ENCODE measurements around the gene GSC2. TPM values are rescaled to one million over a fixed set of nuclear protein-coding genes. Genes with fewer than 3 reads are reported as not detected.

GSC2 gene
- total RNA-seq, 2 experiments from 2014 or later: not detected

GRCh38 chr22:19113429-19113828 is 36.7 kb downstream of the GSC2 start:
- ATAC-seq (no peak), DNase-seq (no peak)
- Mint-ChIP-seq H3K4me3 (no peak overlapping the region), H3K9me3 (no peaks in the 10 kb centered on the region), H3K27ac (no peak overlapping the region), H3K4me1 (ENCODE audit: low read depth) (peaks cover 73% of the 10 kb centered on the region), H3K27me3 (no peaks in the 10 kb centered on the region), H3K36me3 (ENCODE audit: low read depth) (peaks cover 5% of the 10 kb centered on the region)
- ChIA-PET POLR2A (no interaction called here), CTCF (no interaction called here)
- TF ChIP-seq, protein P1, sequence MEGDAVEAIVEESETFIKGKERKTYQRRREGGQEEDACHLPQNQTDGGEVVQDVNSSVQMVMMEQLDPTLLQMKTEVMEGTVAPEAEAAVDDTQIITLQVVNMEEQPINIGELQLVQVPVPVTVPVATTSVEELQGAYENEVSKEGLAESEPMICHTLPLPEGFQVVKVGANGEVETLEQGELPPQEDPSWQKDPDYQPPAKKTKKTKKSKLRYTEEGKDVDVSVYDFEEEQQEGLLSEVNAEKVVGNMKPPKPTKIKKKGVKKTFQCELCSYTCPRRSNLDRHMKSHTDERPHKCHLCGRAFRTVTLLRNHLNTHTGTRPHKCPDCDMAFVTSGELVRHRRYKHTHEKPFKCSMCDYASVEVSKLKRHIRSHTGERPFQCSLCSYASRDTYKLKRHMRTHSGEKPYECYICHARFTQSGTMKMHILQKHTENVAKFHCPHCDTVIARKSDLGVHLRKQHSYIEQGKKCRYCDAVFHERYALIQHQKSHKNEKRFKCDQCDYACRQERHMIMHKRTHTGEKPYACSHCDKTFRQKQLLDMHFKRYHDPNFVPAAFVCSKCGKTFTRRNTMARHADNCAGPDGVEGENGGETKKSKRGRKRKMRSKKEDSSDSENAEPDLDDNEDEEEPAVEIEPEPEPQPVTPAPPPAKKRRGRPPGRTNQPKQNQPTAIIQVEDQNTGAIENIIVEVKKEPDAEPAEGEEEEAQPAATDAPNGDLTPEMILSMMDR (IDR thresholded peaks at IDR 0.05): no peak
- intact Hi-C loops (cut with micrococcal nuclease): no loop called here

DNA sequence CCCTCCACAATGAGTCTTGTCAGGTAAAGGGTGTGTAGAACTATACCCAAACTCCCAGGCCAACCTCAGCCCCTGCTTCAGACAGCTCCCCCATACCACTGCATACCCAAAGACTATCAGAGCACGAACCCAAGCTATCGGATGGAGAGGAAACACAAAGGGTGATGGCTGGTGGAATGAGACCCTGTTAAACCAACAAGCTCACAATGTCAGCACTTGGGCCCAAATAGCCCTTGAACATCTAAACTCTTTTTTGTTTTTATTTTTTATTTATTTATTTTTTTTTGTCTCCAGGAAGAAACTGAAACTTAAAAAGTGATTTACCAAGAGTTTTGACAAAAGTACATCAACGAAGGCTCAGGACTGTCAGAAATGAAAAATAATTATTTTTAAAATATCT is 38.5 kb downstream of the GSC2 start:
- DNase-seq: no peak
- ATAC-seq: no peak
- ChIA-PET CTCF (interaction anchor here (1.6 to 1.8 kb wide), 2 partner anchors 13 to 33 kb away, joined by 4 to 8 read pairs; partner anchors contain the start of gene ESS2), POLR2A (interaction anchor here (0.8 to 2.7 kb wide), 2 partner anchors 10 to 14 kb away, joined by 3 to 17 read pairs; partner anchors contain the start of gene DGCR2)
- no peaks in the 10 kb centered on the region for H3K9me3 Mint-ChIP-seq
- TF ChIP-seq, protein P1 (IDR thresholded peaks at IDR 0.05): no peak
- intact Hi-C loops (cut with micrococcal nuclease): no loop called here
- H3K4me1 Mint-ChIP-seq (ENCODE audit: low read depth): peaks cover 73% of the 10 kb centered on the region
- H3K27ac Mint-ChIP-seq: peak overlapping the region; percentile 85
- H3K4me3 Mint-ChIP-seq: no peak overlapping the region
- peaks cover 5% of the 10 kb centered on the region for H3K36me3 Mint-ChIP-seq (ENCODE audit: low read depth)
- no peaks in the 10 kb centered on the region for H3K27me3 Mint-ChIP-seq

GRCh38 chr22:19111140-19111539 is 39.0 kb downstream of the GSC2 start:
- Mint-ChIP-seq H3K4me3 (no peak overlapping the region), H3K4me1 (ENCODE audit: low read depth) (peaks cover 73% of the 10 kb centered on the region), H3K36me3 (ENCODE audit: low read depth) (peaks cover 5% of the 10 kb centered on the region), H3K27me3 (no peaks in the 10 kb centered on the region), H3K27ac (peak overlapping the region; percentile 85), H3K9me3 (no peaks in the 10 kb centered on the region)
- ATAC-seq (no peak), DNase-seq (no peak)
- ChIA-PET POLR2A (interaction anchor here (0.8 to 2.7 kb wide), 3 partner anchors 8 to 13 kb away, joined by 3 to 17 read pairs (median 4); partner anchors contain the start of gene DGCR2), CTCF (interaction anchor here (1.0 to 1.8 kb wide), 3 partner anchors 11 to 33 kb away, joined by 3 to 8 read pairs (median 4); partner anchors contain the start of genes DGCR2 and ESS2)
- TF ChIP-seq, protein P1 (IDR thresholded peaks at IDR 0.05): no peak
- intact Hi-C loops (cut with micrococcal nuclease): no loop called here

DNA sequence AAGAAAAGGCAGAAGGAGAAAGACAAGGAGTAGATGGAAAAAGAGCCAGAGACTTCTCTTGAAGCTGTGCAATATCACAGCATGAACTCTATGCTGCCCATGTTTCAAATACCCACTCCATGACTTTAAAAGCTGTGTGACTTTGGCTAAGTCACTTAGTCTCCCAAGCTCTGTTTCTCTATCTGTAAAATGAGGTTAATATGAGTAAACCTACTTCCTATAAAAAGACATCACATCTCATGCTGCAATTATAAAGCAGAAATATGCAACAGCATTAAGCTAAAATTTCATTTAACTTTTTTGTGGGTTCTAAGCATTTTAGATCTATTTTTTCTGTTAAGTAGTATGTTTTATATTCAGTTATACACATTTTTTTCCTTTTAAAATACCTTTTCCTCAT is 39.4 kb downstream of the GSC2 start:
- H3K36me3 Mint-ChIP-seq (ENCODE audit: low read depth): peaks cover 5% of the 10 kb centered on the region
- intact Hi-C loops (cut with micrococcal nuclease): no loop called here
- TF ChIP-seq, protein P1 (IDR thresholded peaks at IDR 0.05): no peak
- ChIA-PET POLR2A (interaction anchor here (0.6 to 2.7 kb wide), 5 partner anchors 8 to 34 kb away, joined by 3 to 17 read pairs (median 4); partner anchors contain the start of genes DGCR2 and ESS2), CTCF (interaction anchor here (1.0 to 1.8 kb wide), 4 partner anchors 8 to 34 kb away, joined by 3 to 8 read pairs (median 4); partner anchors contain the start of genes DGCR2 and ESS2)
- H3K9me3 Mint-ChIP-seq: no peaks in the 10 kb centered on the region
- H3K4me1 Mint-ChIP-seq (ENCODE audit: low read depth): peaks cover 70% of the 10 kb centered on the region
- H3K27ac Mint-ChIP-seq: peak overlapping the region; percentile 85
- H3K4me3 Mint-ChIP-seq: no peak overlapping the region
- ATAC-seq: no peak
- no peaks in the 10 kb centered on the region for H3K27me3 Mint-ChIP-seq
- DNase-seq: no peak

GRCh38 chr22:19110064-19110458 is 40.0 kb downstream of the GSC2 start:
- ATAC-seq (no peak), DNase-seq (no peak)
- POLR2A ChIA-PET: interaction anchor here (0.6 to 2.7 kb wide), 4 partner anchors 9 to 34 kb away, joined by 3 to 17 read pairs (median 4); partner anchors contain the start of genes DGCR2 and ESS2
- peak overlapping the region; percentile 65 for H3K27ac Mint-ChIP-seq
- H3K4me3 Mint-ChIP-seq: peak overlapping the region; percentile 38
- H3K36me3 Mint-ChIP-seq (ENCODE audit: low read depth): peaks cover 5% of the 10 kb centered on the region
- intact Hi-C loops (cut with micrococcal nuclease): no loop called here
- H3K9me3 Mint-ChIP-seq: no peaks in the 10 kb centered on the region
- CTCF ChIA-PET: interaction anchor here (1.0 to 1.8 kb wide), 3 partner anchors 8 to 34 kb away, joined by 3 to 8 read pairs (median 5); partner anchors contain the start of genes DGCR2 and ESS2
- TF ChIP-seq, protein P1 (IDR thresholded peaks at IDR 0.05): no peak
- H3K4me1 Mint-ChIP-seq (ENCODE audit: low read depth): peaks cover 67% of the 10 kb centered on the region
- no peaks in the 10 kb centered on the region for H3K27me3 Mint-ChIP-seq

All from activated CD8-positive, alpha-beta T cell treated with anti-CD3 and anti-CD28 coated beads for 36 hours (primary cell).